AG09309 (cell line): Measurements from ENCODE around the gene POLN.

Source experiments
- DNase-seq: peaks from one replicate; pipeline ENCODE4 v3.0.0-alpha.2; 2010; ENCODE audit warnings: low read depth
- H3K4me3 ChIP-seq: 2 replicates; pipeline ENCODE4 v1.5.1; 2011; ENCODE audit warnings: mild to moderate bottlenecking, low read depth, low read length, moderate library complexity; ENCODE audit not compliant: control insufficient read depth
- CTCF ChIP-seq: IDR thresholded peaks from 2 replicates; pipeline ENCODE4 v1.5.1; 2011; ENCODE audit warnings: mild to moderate bottlenecking, low read depth, low read length, inconsistent platforms; ENCODE audit not compliant: insufficient read depth, control insufficient read depth; ENCODE audit errors: missing control alignments

POLN gene

GRCh38 chr4:2102045-2102883 is 139.7 kb downstream of the POLN start:
- DNase-seq, result no peak
- no peak overlapping the region for H3K4me3 ChIP-seq
- TF ChIP-seq CTCF, result no peak

- no peak overlapping the region for H3K4me3 ChIP-seq
- TF ChIP-seq CTCF, result no peak
- no peak for DNase-seq
These were observed 140.4 kb downstream of the POLN start for GRCh38 chr4:2101346-2102044.

- no peak for DNase-seq
- no peak overlapping the region for H3K4me3 ChIP-seq
- no peak for TF ChIP-seq CTCF
These were observed 145.8 kb downstream of the POLN start for GRCh38 chr4:2096073-2096609.

- no peak for DNase-seq
- no peak overlapping the region for H3K4me3 ChIP-seq
- TF ChIP-seq CTCF, result no peak
These were observed 146.5 kb downstream of the POLN start for GRCh38 chr4:2095236-2096072.

GRCh38 chr4:2094545-2094944 is 147.4 kb downstream of the POLN start:
- H3K4me3 ChIP-seq, result no peak overlapping the region
- DNase-seq, result no peak
- no peak for TF ChIP-seq CTCF

- H3K4me3 ChIP-seq, result no peak overlapping the region
- TF ChIP-seq CTCF, result no peak
- no peak for DNase-seq
These were observed 148.7 kb downstream of the POLN start for GRCh38 chr4:2093265-2093664.
